Medulla oblongata (tissue), 1 donor: ENCODE data around the gene TNFSF12.
"Not testable (repeated sequence)": the region's sequence is repeated elsewhere in the genome, so short reads cannot be mapped to it uniquely, and the experiment has no call there.

Source experiments
- DNase-seq: peaks from one replicate; pipeline ENCODE4 v3.0.0-alpha.2; 2015; ENCODE audit errors: extremely low spot score

TNFSF12 gene

DNA sequence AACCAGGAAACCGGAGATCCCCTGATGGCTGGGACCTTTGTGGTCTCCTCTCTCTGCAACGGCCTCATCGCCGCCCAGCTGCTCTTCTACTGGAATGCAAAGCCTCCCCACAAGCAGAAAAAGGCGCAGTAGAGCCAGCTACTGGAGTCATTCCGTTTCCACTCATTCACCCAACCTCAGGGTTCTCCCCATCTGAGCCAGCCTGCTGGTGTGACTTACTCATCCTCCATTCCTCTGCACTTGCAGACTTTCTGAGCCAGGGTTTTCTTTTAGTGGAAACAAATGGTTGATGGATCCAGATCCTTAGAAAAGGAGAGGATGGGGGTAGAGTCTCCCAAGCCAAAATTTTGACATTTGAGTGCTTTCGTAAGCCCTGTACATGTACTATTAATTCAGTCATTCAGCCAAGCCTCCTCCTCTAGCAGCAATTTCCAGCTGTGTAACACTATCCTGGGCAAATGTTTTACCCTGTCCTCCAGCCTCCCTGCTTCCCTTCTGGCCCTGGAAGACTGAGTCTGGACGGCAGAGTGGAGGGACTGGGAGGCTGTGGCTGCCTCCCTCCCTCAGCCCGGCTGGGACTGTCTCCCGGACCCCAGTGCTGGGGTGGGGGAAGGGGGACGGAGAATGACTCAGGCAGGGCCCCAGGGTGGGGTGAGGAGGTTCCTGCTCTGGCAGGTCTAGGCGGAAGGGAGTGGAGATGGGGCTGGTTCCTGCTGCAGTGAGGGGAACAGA lies 38.7 kb downstream of the TNFSF12 start:
- no peak for DNase-seq

DNA sequence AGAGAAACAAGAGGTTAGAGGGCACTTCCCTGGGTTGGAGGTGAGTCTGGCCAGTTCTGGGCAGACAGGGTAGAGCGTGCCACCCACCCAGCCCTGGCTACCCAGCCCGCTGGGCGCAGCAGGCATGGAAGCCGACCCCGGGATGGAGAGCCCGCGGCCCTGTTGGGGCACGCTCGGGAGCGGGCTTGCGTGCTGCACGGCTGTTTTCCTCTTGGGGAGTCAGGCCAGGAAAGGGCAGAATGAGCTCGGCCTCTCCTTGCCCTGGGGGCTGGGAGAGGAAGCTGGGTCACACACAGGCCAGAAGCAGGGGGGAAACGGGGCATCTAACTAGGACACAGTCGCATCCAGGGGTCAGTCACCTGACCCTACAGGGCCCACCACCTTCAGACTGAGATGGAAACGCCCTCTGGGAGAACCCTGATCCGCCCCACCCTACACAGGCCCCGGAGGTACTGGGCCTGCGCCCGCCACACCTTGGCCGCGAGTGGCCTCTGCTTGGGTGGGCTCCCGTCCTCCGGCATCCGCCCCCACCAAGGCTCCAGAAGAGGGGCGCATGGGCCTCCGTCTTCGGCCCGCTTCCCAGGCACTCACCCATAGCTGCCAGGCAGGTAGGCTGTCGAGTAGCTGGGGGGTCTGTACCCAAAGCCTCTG lies 39.8 kb downstream of the TNFSF12 start:
- no peak for DNase-seq

GRCh38 chr17:7589204-7589868 lies 40.5 kb downstream of the TNFSF12 start:
- DNase-seq: peak; percentile 90

GRCh38 chr17:7589891-7590691 lies 41.2 kb downstream of the TNFSF12 start, which contains the start of gene SOX15:
Gene SOX15, minus strand, starts transcription at chr17:7590094. Its CDS starts 418 bp downstream, at chr17:7589676.
- no peak for DNase-seq

DNA sequence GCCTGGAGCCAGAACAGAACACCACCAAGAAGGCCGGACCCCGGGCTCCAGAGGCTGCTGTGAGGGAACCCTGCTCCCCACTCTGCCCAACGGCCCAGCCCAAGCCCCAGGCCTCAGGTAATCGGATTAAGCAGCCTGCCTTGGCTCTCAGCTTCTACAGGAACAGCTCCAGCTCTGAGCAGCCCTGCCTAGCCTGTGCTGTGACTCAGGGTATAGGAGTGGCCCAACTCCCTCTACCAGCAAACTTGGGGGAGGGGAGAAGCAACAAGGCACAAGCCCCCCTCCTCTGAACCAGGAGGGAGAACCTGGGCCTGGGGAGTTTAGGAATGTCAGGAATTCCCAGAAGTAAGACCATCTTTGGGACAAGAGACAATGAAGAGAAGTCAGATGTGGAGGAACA lies 41.9 kb downstream of the TNFSF12 start:
- no peak for DNase-seq

DNA sequence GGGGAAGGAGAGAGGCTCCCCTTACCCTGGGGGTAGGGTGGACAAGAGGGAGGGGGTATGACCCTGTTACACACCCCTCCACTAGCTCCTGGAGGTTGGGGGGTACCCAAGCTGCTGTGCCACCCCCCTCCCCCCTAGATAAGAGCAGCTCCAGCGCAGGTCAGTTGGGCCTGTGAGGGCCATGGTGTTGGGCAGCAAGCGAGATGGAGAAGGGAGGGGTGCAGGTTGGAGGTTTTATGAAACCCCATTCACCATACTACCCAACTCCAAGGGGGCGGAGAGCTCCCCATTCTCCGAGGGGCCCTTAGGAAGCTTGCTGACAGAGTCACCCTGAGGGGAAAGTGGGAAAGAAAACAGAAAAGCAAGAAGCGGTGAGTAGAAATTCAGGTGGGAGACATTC lies 42.7 kb downstream of the TNFSF12 start:
- no peak for DNase-seq

- DNase-seq: no peak
Measured at GRCh38 chr17:7592422-7593021, 43.7 kb downstream of the TNFSF12 start.

GRCh38 chr17:7593296-7593695 lies 44.4 kb downstream of the TNFSF12 start:
- DNase-seq: no peak

DNA sequence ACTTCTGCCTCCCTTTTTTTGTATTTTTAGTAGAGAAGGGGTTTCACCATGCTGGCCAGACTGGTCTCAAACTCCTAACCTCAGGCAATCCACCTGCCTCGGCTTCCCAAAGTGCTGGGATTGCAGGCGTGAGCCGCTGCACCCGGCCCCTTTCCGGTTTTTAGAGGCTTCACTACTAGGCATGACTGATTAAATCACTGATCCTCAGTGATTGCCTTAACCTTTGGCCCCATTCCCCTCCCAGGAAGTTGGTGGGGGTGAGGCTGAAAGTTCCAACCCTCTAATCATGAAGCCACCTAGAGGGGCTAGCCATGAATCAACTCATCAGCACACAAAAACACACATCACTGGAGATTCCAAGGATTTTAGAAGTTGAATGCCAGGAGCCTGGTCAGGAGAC lies 48.7 kb downstream of the TNFSF12 start:
- not testable (repeated sequence) for DNase-seq

DNA sequence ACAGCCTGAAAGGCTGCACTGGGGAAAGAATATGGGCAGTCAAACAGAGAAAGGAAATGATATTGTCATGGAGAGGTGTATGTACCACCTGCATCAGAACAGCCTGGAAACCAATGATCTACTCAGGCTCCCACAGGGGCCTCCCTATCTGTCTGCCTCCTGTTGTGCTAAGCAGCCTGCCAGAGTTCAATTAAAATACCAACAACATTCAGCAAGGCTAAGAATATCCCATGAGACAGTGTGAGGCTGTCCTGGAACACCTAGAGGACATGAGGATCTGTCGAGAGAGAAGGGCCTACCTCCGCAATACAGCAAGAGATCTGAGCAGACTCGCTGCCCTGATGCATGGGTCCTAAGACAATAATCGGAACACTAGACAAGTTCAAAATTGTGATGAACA lies 57.4 kb downstream of the TNFSF12 start:
- DNase-seq: no peak
